Heart right ventricle (tissue), 16 donors: ENCODE measurements around the gene RPS6KC1. TPM values are rescaled to one million over a fixed set of nuclear protein-coding genes. Genes with fewer than 3 reads are reported as not detected.
"Not testable (repeated sequence)": the region's sequence is repeated elsewhere in the genome, so short reads cannot be mapped to it uniquely, and the experiment has no call there.

Experiments used
- ATAC-seq, 8 donors: fragments of 200-7000 bp; cut with Tn5 transposase; one replicate each; pipeline ENCODE4 v1.9.1; 2020; ENCODE audit warnings: mild to moderate bottlenecking in 8 of 8, moderate library complexity in 8 of 8, moderate number of reproducible peaks in 1 of 8
- DNase-seq, 2 donors: peaks; one replicate each; pipeline ENCODE4 v3.0.0-alpha.2; 2020
- H3K27ac ChIP-seq, 10 donors: fragments of 200-600 bp; sonication (generic) in 2 of 10; one replicate each; pipeline versions ENCODE4 v1.5.0 to v1.8.0; 2020 to 2022; ENCODE audit warnings: mild to moderate bottlenecking in 3 of 10
- H3K27me3 ChIP-seq, 7 donors: fragments of 200-600 bp; one replicate each; pipeline ENCODE4 v1.8.0; 2021 to 2022; ENCODE audit warnings: mild to moderate bottlenecking in 2 of 7
- H3K36me3 ChIP-seq, 9 donors: fragments of 200-600 bp; sonication (generic) in 1 of 9; one replicate each; pipeline versions ENCODE4 v1.5.0 to v1.8.0; 2020 to 2022; ENCODE audit warnings: mild to moderate bottlenecking in 2 of 9
- H3K4me1 ChIP-seq, 9 donors: fragments of 200-600 bp; sonication (generic) in 1 of 9; one replicate each; pipeline versions ENCODE4 v1.5.0 to v1.8.0; 2020 to 2022; ENCODE audit warnings: mild to moderate bottlenecking in 4 of 9
- H3K4me3 ChIP-seq, 10 donors: fragments of 200-600 bp; sonication (generic) in 2 of 10; one replicate each; pipeline versions ENCODE4 v1.5.0 to v1.8.0; 2020 to 2022; ENCODE audit warnings: mild to moderate bottlenecking in 7 of 10, moderate library complexity in 2 of 10
- H3K9me3 ChIP-seq, 11 donors: fragments of 200-600 bp in 10 of 11; sonication (generic) in 2 of 11; one replicate each; pipeline versions ENCODE4 v1.5.0 to v1.8.0; 2013 to 2022; ENCODE audit warnings: mild to moderate bottlenecking in 2 of 11, control low read depth in 1 of 11, moderate library complexity in 1 of 11
- CTCF ChIP-seq, 9 donors: fragments of 200-600 bp; sonication (generic) in 2 of 9; IDR thresholded peaks; one replicate each; pipeline versions ENCODE4 v1.5.0 to v1.8.0; 2021 to 2022; ENCODE audit warnings: antibody characterized with exemption in 9 of 9, mild to moderate bottlenecking in 5 of 9, moderate library complexity in 1 of 9
- WGBS, 2 donors: extraction: QIAGEN DNeasy Blood & Tissue Kit; methylation state at CpG; one replicate each; pipeline ENCODE4 v1.1.7; 2013; ENCODE audit warnings: inconsistent platforms in 1 of 2; 5-methylcytosine and 5-hydroxymethylcytosine counted together
- intact Hi-C, 10 donors: fragments of 100-400 bp; cut with DNase I; formaldehyde crosslinking; loops; one replicate each; pipeline versions ENCODE4 v1.11.1 to v1.14.2; 2022
- polyA plus RNA-seq, 2 donors: library from polyadenylated mRNA; stranded (reverse); fragments of 200-250 nt; gene quantifications; one replicate each; pipeline ENCODE4 v1.2.3, GENCODE V29; 2013
- total RNA-seq, 10 donors: library from RNA; stranded (reverse); fragmentation: NEBNext Ultra II Directional in 3 of 10; extraction: Animal tissue kit (Norgen Biotek cat#: 25700) in 3 of 10; gene quantifications; one replicate each; pipeline versions ENCODE4 v1.2.1 to v1.2.4, GENCODE V29; 2021 to 2023
- donor health status: Arrhythmogenic right ventricular cardiomyopathy.
- donor health status: ischemic (EF 13 %, LVEDD 7.1; RV severe dilation, severe dysfunction).
- donor health status: healthy with polysubstance abuse.
- donor health status: DM: no; HTN: yes; CAD: no.
- donor health status: DM: no; HTN: no; CAD: no.
- donor health status: ischemic (EF 25% LVEDD 6.9; RV normal size, moderate dysfunction).
- donor health status: ischemic (EF 25% LVEDD 5.7; RV mildly dilated, moderate dysfunction).
- donor health status: healthy.
- donor health status: DM: yes; HTN: yes; CAD: no.
- donor health status: Ischemic cardiomyopathy.
- donor health status: ischemic (EF 35%, LVEDD 5.7; RV mildly dilated, moderate dysfunction).
- donor health status: nonischemic (EF 11% LVEDD 7.7; RV severe dilation, severe dysfunction).
- donor health status: DM: yes; HTN: yes; CAD: no.
- donor health status: PGD.
- donor health status: ischemic (EF 29% LVEDD 5.4; RV normal size, mild dysfunction).
- donor health status: nonischemic (EF 23%, LVEDD 6.1; RV moderate dilation, normal function).

RPS6KC1 gene
- total and polyA plus RNA-seq, 12 donors, result 3.8 to 13.8 (median 10.3) TPM

- Histone ChIP-seq H3K27ac (no peak overlapping the region), H3K27me3 (no peaks in the 10 kb centered on the region), H3K9me3 (peaks cover 0 to 54% (median 17%) of the 10 kb centered on the region in 11 donors), H3K4me1 (no peaks in the 10 kb centered on the region), H3K36me3 (peaks cover 0 to 24% (median 7%) of the 10 kb centered on the region in 9 donors), H3K4me3 (no peak overlapping the region)
- intact Hi-C loops, result no loop called here
- TF ChIP-seq CTCF (IDR thresholded peaks at IDR 0.05), result no peak
- 93 to 96% methylated on average over 5 of the region's 5 CpGs for WGBS, 2 donors
- ATAC-seq (no peak), DNase-seq (no peak)
Measured at GRCh38 chr1:213194383-213194782, 143.3 kb downstream of the RPS6KC1 start.

GRCh38 chr1:213194855-213195254, 143.8 kb downstream of the RPS6KC1 start:
- Histone ChIP-seq H3K36me3 (peaks cover 0 to 28% (median 7%) of the 10 kb centered on the region in 9 donors), H3K9me3 (peaks cover 0 to 50% (median 17%) of the 10 kb centered on the region in 11 donors), H3K27ac (no peak overlapping the region), H3K4me1 (no peaks in the 10 kb centered on the region), H3K4me3 (no peak overlapping the region), H3K27me3 (no peaks in the 10 kb centered on the region)
- no peak for ATAC-seq
- DNase-seq, result no peak
- intact Hi-C loops, result no loop called here
- TF ChIP-seq CTCF (IDR thresholded peaks at IDR 0.05), result no peak

- H3K4me1 ChIP-seq, H3K27me3 ChIP-seq, intact Hi-C loops, DNase-seq, H3K27ac ChIP-seq, H3K4me3 ChIP-seq, ATAC-seq: not testable (repeated sequence)
- WGBS, 2 donors, result 95 to 96% methylated on average over 10 of the region's 10 CpGs
- Histone ChIP-seq H3K36me3 (peaks cover 0 to 30% (median 7%) of the 10 kb centered on the region in 9 donors), H3K9me3 (peaks cover 0 to 43% (median 11%) of the 10 kb centered on the region in 11 donors)
Measured at GRCh38 chr1:213196328-213197054, 145.4 kb downstream of the RPS6KC1 start.

GRCh38 chr1:213200630-213201029, 149.6 kb downstream of the RPS6KC1 start:
- WGBS, 2 donors, result 98% methylated on average over 3 of the region's 3 CpGs
- TF ChIP-seq CTCF (IDR thresholded peaks at IDR 0.05), result no peak
- no peaks in the 10 kb centered on the region for H3K27me3 ChIP-seq
- peaks cover 0 to 36% (median 9%) of the 10 kb centered on the region in 9 donors for H3K36me3 ChIP-seq
- H3K9me3 ChIP-seq, result peaks cover 0 to 37% (median 11%) of the 10 kb centered on the region in 11 donors
- H3K4me1 ChIP-seq, result no peaks in the 10 kb centered on the region
- no peak overlapping the region for H3K4me3 ChIP-seq
- no peak for ATAC-seq
- no peak overlapping the region for H3K27ac ChIP-seq
- intact Hi-C loops, result no loop called here
- no peak for DNase-seq
